Mammary epithelial cell (primary cell): ENCODE measurements around the gene TMTC1.

Experiments
- EZH2 ChIP-seq: IDR thresholded peaks from 2 replicates; pipeline ENCODE4 v1.6.1; 2012; ENCODE audit warnings: low read length, inconsistent platforms, borderline replicate concordance
- TF ChIP-seq, protein P1 (sequence below), 2 donors: IDR thresholded peaks in 1 of 2; conservative IDR thresholded peaks in 1 of 2; 2 replicates each; pipeline ENCODE4 v1.5.1; 2011 to 2012; ENCODE audit warnings: inconsistent platforms in 2 of 2, low read length in 2 of 2, mild to moderate bottlenecking in 2 of 2, control low read depth in 1 of 2, low read depth in 1 of 2; ENCODE audit not compliant: insufficient read depth in 1 of 2; ENCODE audit errors: extremely low read depth in 1 of 2

DNA sequence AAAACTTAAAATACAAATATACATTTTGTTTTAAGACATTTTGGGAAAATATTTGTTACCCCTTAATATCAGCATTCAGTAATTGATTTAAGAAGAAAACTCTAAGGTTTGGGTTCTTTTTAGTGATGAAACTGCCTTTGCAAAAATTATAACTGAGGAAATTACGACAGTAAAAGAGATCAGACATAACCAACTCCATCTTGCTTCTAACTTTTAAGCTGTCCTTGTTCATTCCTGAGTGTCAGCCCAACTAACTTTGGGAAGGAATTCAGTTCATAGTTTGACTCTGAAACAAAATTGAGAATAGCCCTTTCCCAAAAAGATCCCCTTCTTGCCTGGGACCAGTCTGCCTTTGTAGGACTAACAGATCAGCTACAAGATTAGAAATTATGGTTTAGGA lies 93.0 kb downstream of the TMTC1 start:
- TF ChIP-seq, protein P1, sequence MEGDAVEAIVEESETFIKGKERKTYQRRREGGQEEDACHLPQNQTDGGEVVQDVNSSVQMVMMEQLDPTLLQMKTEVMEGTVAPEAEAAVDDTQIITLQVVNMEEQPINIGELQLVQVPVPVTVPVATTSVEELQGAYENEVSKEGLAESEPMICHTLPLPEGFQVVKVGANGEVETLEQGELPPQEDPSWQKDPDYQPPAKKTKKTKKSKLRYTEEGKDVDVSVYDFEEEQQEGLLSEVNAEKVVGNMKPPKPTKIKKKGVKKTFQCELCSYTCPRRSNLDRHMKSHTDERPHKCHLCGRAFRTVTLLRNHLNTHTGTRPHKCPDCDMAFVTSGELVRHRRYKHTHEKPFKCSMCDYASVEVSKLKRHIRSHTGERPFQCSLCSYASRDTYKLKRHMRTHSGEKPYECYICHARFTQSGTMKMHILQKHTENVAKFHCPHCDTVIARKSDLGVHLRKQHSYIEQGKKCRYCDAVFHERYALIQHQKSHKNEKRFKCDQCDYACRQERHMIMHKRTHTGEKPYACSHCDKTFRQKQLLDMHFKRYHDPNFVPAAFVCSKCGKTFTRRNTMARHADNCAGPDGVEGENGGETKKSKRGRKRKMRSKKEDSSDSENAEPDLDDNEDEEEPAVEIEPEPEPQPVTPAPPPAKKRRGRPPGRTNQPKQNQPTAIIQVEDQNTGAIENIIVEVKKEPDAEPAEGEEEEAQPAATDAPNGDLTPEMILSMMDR (conservative IDR thresholded peaks at IDR 0.05 in 1 of 2, IDR thresholded peaks at IDR 0.05 in 1 of 2; ENCODE audit: extremely low read depth in 1 of 2, insufficient read depth in 1 of 2, low read depth in 1 of 2, low read length in 2 of 2) = no peak
- TF ChIP-seq EZH2 = no peak
